Activated B cell treated with CpG ODN at 0.5 μM for 24 hours (primary cell): ENCODE results near the gene SUSD2. TPM values are rescaled to one million over a fixed set of nuclear protein-coding genes. Genes with fewer than 3 reads are reported as not detected.

Source experiments
- ATAC-seq: fragments of 200-7000 bp; cut with Tn5 transposase; one replicate; pipeline ENCODE4 v1.10.0; 2021; ENCODE audit warnings: low read depth, mild to moderate bottlenecking, moderate library complexity
- CTCF ChIA-PET: fragments of 350-600 bp; sonication (Branson Sonifier 250); formaldehyde crosslinking; loops from one replicate; lab custom pipeline; 2021; ENCODE audit warnings: antibody characterized with exemption; lab: Charles Lee
- POLR2A ChIA-PET: fragments of 350-600 bp; sonication (Branson Sonifier 250); formaldehyde crosslinking; loops from one replicate; lab custom pipeline; 2021; ENCODE audit warnings: antibody characterized with exemption; lab: Charles Lee
- DNase-seq: peaks from one replicate; pipeline ENCODE4 v3.0.0; 2022
- H3K27ac Mint-ChIP-seq: one replicate; pipeline ENCODE4 v1.8.0; 2020; ENCODE audit warnings: mixed read lengths
- H3K27me3 Mint-ChIP-seq: one replicate; pipeline ENCODE4 v1.8.0; 2021; ENCODE audit warnings: mixed read lengths
- H3K36me3 Mint-ChIP-seq: one replicate; pipeline ENCODE4 v1.8.0; 2021; ENCODE audit warnings: low read depth, mixed read lengths
- H3K4me1 Mint-ChIP-seq: one replicate; pipeline ENCODE4 v1.8.0; 2021; ENCODE audit warnings: mixed read lengths
- H3K4me3 Mint-ChIP-seq: one replicate; pipeline ENCODE4 v1.8.0; 2020; ENCODE audit warnings: mild to moderate bottlenecking, mixed read lengths
- H3K9me3 Mint-ChIP-seq: one replicate; pipeline ENCODE4 v1.8.0; 2020; ENCODE audit warnings: mixed read lengths
- CTCF ChIP-seq: fragments of 200-600 bp; IDR thresholded peaks from one replicate; pipeline ENCODE4 v1.8.0; 2022; ENCODE audit warnings: antibody characterized with exemption, mild to moderate bottlenecking
- intact Hi-C: fragments of 100-400 bp; cut with micrococcal nuclease; formaldehyde crosslinking; loops from one replicate; pipeline ENCODE4 v1.15.1; 2024
- total RNA-seq: library from RNA; stranded (reverse); gene quantifications from 2 replicates; pipeline ENCODE4 v1.2.3, GENCODE V29; 2022

The SUSD2 gene
- total RNA-seq, 1 donor from 2014 or later = 0.93 TPM

- ATAC-seq (no peak), DNase-seq (no peak)
- Mint-ChIP-seq H3K4me1 (peaks cover 15% of the 10 kb centered on the region), H3K9me3 (no peaks in the 10 kb centered on the region), H3K27me3 (no peaks in the 10 kb centered on the region), H3K36me3 (no peaks in the 10 kb centered on the region), H3K4me3 (no peak overlapping the region), H3K27ac (no peak overlapping the region)
- POLR2A ChIA-PET = no interaction called here
- intact Hi-C loops = no loop called here
- CTCF ChIA-PET = interaction anchor here (1.5 kb wide), 1 partner anchor 16 kb away, joined by 3 read pairs; no protein-coding TSS in a partner anchor
- no peak for TF ChIP-seq CTCF
These were observed 33.4 kb downstream of the SUSD2 start for GRCh38 chr22:24214467-24215285.

- H3K36me3 Mint-ChIP-seq = no peaks in the 10 kb centered on the region
- H3K4me1 Mint-ChIP-seq = peaks cover 15% of the 10 kb centered on the region
- ATAC-seq (no peak), DNase-seq (no peak)
- TF ChIP-seq CTCF = no peak
- H3K27ac Mint-ChIP-seq = no peak overlapping the region
- intact Hi-C loops = no loop called here
- H3K4me3 Mint-ChIP-seq = no peak overlapping the region
- no peaks in the 10 kb centered on the region for H3K27me3 Mint-ChIP-seq
- CTCF ChIA-PET = no interaction called here
- H3K9me3 Mint-ChIP-seq = no peaks in the 10 kb centered on the region
- POLR2A ChIA-PET = no interaction called here
These were observed 35.4 kb downstream of the SUSD2 start for GRCh38 chr22:24216541-24217209.

- intact Hi-C loops = no loop called here
These were observed 36.1 kb downstream of the SUSD2 start for GRCh38 chr22:24217384-24217783.

GRCh38 chr22:24219750-24220149 is 38.5 kb downstream of the SUSD2 start:
- CTCF ChIA-PET = no interaction called here

More at GRCh38 chr22:24217384-24217783, 36.1 kb downstream of the SUSD2 start:
- ATAC-seq (no peak), DNase-seq (no peak)
- H3K27me3 Mint-ChIP-seq = no peaks in the 10 kb centered on the region
- no peaks in the 10 kb centered on the region for H3K36me3 Mint-ChIP-seq
- no peak overlapping the region for H3K27ac Mint-ChIP-seq
- no peaks in the 10 kb centered on the region for H3K9me3 Mint-ChIP-seq
- ChIA-PET CTCF (no interaction called here), POLR2A (no interaction called here)
- TF ChIP-seq CTCF = no peak
- no peak overlapping the region for H3K4me3 Mint-ChIP-seq
- peaks cover 11% of the 10 kb centered on the region for H3K4me1 Mint-ChIP-seq

More at GRCh38 chr22:24219750-24220149, 38.5 kb downstream of the SUSD2 start:
- DNase-seq = no peak
- Mint-ChIP-seq H3K4me1 (peaks cover 4% of the 10 kb centered on the region), H3K36me3 (no peaks in the 10 kb centered on the region), H3K9me3 (peaks cover 5% of the 10 kb centered on the region), H3K4me3 (no peak overlapping the region), H3K27ac (no peak overlapping the region), H3K27me3 (no peaks in the 10 kb centered on the region)
- no peak for TF ChIP-seq CTCF
- intact Hi-C loops = no loop called here
- POLR2A ChIA-PET = no interaction called here
- ATAC-seq = no peak
